ENCODE results near the gene AATF.

The AATF gene

GRCh38 chr17:37041932-37042331, 93.2 kb downstream of the AATF start:
- TF ChIP-seq CTCF (conservative IDR thresholded peaks at IDR 0.05) = no peak
- no peak overlapping the region for H3K27ac ChIP-seq

- H3K27ac ChIP-seq = no peak overlapping the region
- TF ChIP-seq CTCF (conservative IDR thresholded peaks at IDR 0.05) = no peak
Measured at GRCh38 chr17:37043201-37043600, 94.4 kb downstream of the AATF start.

- no peak overlapping the region for H3K27ac ChIP-seq
- TF ChIP-seq CTCF (conservative IDR thresholded peaks at IDR 0.05) = no peak
Measured at GRCh38 chr17:37045351-37045922, 96.7 kb downstream of the AATF start.

- TF ChIP-seq CTCF (conservative IDR thresholded peaks at IDR 0.05) = peak; percentile 99
- H3K27ac ChIP-seq = no peak overlapping the region
Measured at GRCh38 chr17:37047631-37048104, 98.9 kb downstream of the AATF start.

- no peak overlapping the region for H3K27ac ChIP-seq
- no peak for TF ChIP-seq CTCF (conservative IDR thresholded peaks at IDR 0.05)
Measured at GRCh38 chr17:37048811-37049210, 100.1 kb downstream of the AATF start.

GRCh38 chr17:37050920-37051319, 102.2 kb downstream of the AATF start:
- no peak overlapping the region for H3K27ac ChIP-seq
- TF ChIP-seq CTCF (conservative IDR thresholded peaks at IDR 0.05) = no peak

- H3K27ac ChIP-seq = no peak overlapping the region
- TF ChIP-seq CTCF (conservative IDR thresholded peaks at IDR 0.05) = no peak
Measured at GRCh38 chr17:37051381-37051780, 102.6 kb downstream of the AATF start.
